ENCODE measurements around the gene MTA2. TPM values are rescaled to one million over a fixed set of nuclear protein-coding genes. Genes with fewer than 3 reads are reported as not detected.
"Not testable (repeated sequence)": the region's sequence is repeated elsewhere in the genome, so short reads cannot be mapped to it uniquely, and the experiment has no call there.

MTA2 gene
- 28.2 TPM for total RNA-seq
- long read RNA-seq, transcript MTA2-201 (18 exons, 3,058 nt) = major isoform, 6 of 11 reads
- long read RNA-seq, partial matches to known transcripts = 4 of 11 reads
- long read RNA-seq, other reads (novel, unspliced or antisense) = 1 of 11 reads

- intact Hi-C loops (cut with DNase I) = no loop called here
- ATAC-seq (ENCODE audit: poor library complexity) = peak; percentile 94
- DNase-seq = peak; percentile 97
Observed at GRCh38 chr11:62601372-62602140, at the start of gene MTA2. Gene MTA2 (minus strand): TSS chr11:62601865. CDS start chr11:62601450, 415 bp downstream.

DNA sequence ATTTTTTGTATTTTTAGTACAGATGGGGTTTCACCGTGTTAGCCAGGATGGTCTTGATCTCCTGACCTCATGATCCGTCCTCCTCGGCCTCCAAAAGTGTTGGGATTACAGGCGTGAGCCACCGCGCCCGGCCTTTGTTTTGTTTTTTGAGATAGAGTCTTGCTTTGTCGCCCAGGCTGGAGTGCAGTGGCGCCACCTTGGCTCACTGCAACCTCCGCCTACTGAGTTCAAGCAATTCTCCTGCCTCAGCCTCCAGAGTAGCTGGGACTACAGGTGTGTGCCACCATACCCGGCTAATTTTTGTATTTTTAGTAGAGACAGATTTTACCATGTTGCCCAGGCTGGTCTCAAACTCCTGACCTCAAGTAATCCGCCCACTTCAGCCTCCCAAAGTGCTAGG is 48.6 kb upstream of the MTA2 start:
- intact Hi-C loops (cut with DNase I); DNase-seq; ATAC-seq (ENCODE audit: poor library complexity): not testable (repeated sequence)

DNA sequence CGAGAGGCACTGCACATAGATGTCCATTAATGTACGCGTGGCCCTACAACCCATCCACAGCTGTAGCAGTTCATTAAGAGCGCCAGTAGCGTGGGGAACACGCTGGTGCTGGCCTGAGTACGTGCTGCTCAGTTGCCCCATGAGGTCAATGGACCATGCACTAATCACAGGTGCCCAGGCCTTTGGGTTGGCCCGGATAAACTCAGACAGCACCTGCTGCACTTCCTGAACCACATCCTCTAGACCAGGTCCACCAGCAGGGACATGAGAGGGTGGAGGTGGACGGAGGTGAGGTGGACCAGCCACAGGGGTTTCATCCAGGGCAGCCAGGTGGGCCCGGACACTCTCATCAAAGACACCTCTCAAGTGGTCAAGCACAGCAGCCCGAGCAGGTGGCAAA is 47.8 kb upstream of the MTA2 start:
- DNase-seq (no peak), ATAC-seq (ENCODE audit: poor library complexity) (no peak)
- intact Hi-C loops (cut with DNase I) = no loop called here

GRCh38 chr11:62648967-62649364 is 47.3 kb upstream of the MTA2 start:
- intact Hi-C loops (cut with DNase I) = no loop called here
- ATAC-seq (ENCODE audit: poor library complexity) (no peak), DNase-seq (no peak)

- DNase-seq = no peak
- no peak for ATAC-seq (ENCODE audit: poor library complexity)
- intact Hi-C loops (cut with DNase I) = no loop called here
Observed at GRCh38 chr11:62648185-62648966, 46.7 kb upstream of the MTA2 start.

DNA sequence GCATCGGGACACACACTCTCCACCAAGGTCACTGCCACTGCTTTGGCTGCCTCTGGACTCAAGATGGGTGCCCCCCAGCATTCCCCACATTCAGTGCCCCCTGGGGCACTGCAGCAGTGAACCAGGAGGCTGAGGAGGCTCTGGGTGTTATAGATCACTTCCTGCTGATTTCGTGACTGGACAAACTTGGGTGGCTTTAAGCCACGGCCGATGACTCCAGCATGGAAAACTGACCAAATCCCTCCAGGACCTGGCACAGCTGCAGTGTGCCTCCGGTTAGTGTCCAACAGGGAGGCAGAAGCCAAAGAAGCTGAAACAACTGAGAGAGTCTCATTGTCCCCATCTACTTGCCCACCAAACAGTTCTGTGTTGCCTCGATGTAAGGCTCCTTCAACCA is 45.9 kb upstream of the MTA2 start:
- no peak for DNase-seq
- intact Hi-C loops (cut with DNase I) = no loop called here
- no peak for ATAC-seq (ENCODE audit: poor library complexity)

GRCh38 chr11:62646825-62647608 is 45.4 kb upstream of the MTA2 start:
- ATAC-seq (ENCODE audit: poor library complexity) (peak; percentile 3), DNase-seq (no peak)
- intact Hi-C loops (cut with DNase I) = no loop called here

DNA sequence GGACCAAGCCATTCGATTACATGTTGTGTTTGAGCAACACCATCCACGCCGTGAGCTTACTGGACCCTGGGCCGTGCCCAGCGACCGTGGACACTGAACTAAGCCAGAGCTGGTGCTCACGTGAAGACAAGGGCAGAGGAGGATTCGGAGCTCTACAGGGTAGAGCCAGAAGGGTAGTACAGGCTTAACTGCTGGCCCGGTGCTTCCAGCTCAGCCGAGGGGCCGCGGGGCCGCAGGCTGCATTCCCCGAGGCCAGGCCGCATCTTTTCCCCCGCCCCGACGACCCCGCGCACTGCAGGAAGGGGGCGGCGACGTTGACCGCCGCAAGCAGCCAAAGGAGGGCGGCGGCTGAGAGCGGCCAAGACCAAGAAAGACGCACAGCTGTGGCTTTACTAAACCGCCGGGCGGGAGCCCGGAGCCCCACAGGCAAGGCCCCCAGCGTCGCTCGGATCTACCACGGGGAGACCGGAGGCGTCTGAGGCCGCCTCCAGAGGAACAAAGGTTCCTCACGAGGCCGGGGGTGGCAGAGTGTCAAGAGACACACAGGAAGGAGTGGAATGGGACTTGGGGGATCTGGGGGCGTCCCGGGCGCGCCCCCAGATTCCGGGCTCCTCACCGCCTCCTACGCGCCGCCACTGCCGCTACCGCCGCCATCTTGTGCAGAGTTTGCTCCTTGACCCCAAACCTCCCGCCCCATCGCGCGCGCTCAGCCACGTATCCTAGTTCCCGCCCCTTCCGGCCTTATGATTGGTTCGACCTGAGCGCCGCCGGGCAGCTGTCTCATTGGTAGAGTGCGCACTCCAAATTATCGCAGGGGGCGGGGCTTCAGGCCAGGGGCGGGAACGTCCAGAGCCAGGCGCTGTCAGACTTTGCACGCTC is 44.5 kb upstream of the MTA2 start, which contains the start of gene GANAB:
Gene GANAB (minus strand): TSS at position 668 of the 879 bp plus-strand sequence. CDS start 14 bp downstream, at position 654.
- DNase-seq = peak; percentile 100
- intact Hi-C loops (cut with DNase I) = no loop called here
- peak; percentile 98 for ATAC-seq (ENCODE audit: poor library complexity)

GRCh38 chr11:62645671-62645945 is 43.9 kb upstream of the MTA2 start:
- ATAC-seq (ENCODE audit: poor library complexity) = no peak
- DNase-seq = no peak
- intact Hi-C loops (cut with DNase I) = no loop called here

- DNase-seq = no peak
- intact Hi-C loops (cut with DNase I) = no loop called here
- ATAC-seq (ENCODE audit: poor library complexity) = no peak
Observed at GRCh38 chr11:62644220-62644619, 42.6 kb upstream of the MTA2 start.

- intact Hi-C loops (cut with DNase I) = no loop called here
- no peak for DNase-seq
- no peak for ATAC-seq (ENCODE audit: poor library complexity)
Observed at GRCh38 chr11:62632492-62632891, 30.8 kb upstream of the MTA2 start.

- DNase-seq (no peak), ATAC-seq (ENCODE audit: poor library complexity) (no peak)
- intact Hi-C loops (cut with DNase I) = no loop called here
Observed at GRCh38 chr11:62627713-62628112, 26.0 kb upstream of the MTA2 start.

DNA sequence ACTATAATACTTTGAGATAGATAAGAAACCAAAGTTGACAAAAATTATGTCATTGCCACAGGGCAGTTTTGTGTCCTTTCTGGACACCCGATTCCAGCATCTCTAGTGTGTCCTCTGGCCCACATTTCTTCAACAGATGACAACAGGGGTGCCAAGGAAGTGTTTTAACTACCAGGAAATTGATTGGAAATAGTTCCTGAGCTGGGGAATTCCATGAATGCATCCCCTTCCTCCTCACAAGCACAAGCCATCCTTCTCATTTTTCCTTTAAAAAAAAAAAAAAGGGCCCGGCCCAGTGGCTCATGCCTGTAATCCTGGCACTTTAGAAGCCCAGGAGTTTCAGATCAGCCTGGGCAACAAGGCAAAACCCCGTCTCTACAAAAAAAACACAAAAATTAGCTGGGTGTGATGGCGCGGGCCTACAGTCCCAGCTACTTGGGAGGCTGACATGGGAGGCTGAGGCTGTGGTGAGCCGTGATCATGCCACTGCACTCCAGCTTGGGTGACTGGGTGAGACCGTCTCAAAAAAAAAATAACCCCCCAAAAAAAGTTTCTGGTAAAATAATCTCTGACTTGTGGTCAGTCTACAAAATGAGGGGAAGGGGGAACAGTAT is 20.9 kb upstream of the MTA2 start:
- intact Hi-C loops (cut with DNase I) = no loop called here
- DNase-seq (no peak), ATAC-seq (ENCODE audit: poor library complexity) (no peak)

DNA sequence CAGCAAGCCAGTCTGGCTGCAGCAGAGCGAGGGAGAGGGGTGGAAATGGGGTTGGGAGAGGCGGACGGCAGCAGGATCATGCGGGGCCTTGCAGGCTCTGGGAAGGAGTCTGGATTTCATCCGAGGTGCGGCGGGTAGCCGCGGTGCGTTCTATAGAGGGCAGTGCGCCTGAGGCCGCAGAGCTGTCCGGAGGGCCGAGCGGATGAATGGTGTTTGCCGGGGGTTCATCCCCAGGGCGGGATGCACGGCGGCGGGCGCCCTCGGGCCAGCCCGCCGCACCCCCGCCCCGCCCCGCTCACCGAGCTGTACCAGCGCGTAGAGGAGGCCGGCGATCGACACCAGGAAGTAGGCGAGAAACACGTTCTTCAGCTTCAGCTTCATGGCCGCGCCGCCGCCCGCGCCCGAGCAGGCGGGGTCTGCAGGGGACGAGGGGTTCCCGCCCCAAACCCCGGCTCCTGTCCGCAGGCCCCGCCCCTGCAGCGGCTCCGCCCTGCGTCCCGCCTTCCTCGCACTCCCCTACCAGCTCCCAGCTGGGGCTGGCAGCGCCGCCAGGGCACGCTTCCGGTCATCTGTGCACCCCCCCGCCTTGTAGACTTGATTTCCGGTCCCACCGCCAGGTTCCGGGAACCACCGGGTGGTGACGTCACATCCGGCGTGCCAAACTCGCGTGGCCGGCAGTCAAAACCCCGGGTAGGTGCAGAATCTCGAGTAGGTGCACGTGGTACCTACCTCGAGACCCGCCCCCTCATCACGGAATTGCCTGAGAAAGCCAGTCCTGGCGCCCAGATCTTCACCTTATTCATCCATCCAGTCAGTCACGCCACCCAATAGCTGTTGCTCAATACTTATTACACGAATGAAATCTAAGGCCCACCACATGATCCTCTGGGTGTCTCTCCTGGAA is 20.2 kb upstream of the MTA2 start, which contains the start of gene B3GAT3:
Gene B3GAT3 (minus strand): TSS at position 420 of the 904 bp plus-strand sequence. CDS start 39 bp downstream, at position 381.
- intact Hi-C loops (cut with DNase I) = no loop called here
- peak; percentile 99 for ATAC-seq (ENCODE audit: poor library complexity)
- DNase-seq = peak; percentile 99

- intact Hi-C loops (cut with DNase I) = no loop called here
- ATAC-seq (ENCODE audit: poor library complexity) (no peak), DNase-seq (no peak)
Observed at GRCh38 chr11:62621027-62621566, 19.4 kb upstream of the MTA2 start.

GRCh38 chr11:62616957-62617356 is 15.3 kb upstream of the MTA2 start:
- ATAC-seq (ENCODE audit: poor library complexity); intact Hi-C loops (cut with DNase I); DNase-seq: not testable (repeated sequence)

Data from Right ventricle myocardium superior (tissue), 1 donor.